ENCODE data around the gene ZDHHC11B. TPM values are rescaled to one million over a fixed set of nuclear protein-coding genes. Genes with fewer than 3 reads are reported as not detected.
"Not testable (repeated sequence)": the region's sequence is repeated elsewhere in the genome, so short reads cannot be mapped to it uniquely, and the experiment has no call there.

The ZDHHC11B gene
- total and polyA plus RNA-seq, 2 donors from 2014 or later, result 4.4 to 5.4 TPM

DNA sequence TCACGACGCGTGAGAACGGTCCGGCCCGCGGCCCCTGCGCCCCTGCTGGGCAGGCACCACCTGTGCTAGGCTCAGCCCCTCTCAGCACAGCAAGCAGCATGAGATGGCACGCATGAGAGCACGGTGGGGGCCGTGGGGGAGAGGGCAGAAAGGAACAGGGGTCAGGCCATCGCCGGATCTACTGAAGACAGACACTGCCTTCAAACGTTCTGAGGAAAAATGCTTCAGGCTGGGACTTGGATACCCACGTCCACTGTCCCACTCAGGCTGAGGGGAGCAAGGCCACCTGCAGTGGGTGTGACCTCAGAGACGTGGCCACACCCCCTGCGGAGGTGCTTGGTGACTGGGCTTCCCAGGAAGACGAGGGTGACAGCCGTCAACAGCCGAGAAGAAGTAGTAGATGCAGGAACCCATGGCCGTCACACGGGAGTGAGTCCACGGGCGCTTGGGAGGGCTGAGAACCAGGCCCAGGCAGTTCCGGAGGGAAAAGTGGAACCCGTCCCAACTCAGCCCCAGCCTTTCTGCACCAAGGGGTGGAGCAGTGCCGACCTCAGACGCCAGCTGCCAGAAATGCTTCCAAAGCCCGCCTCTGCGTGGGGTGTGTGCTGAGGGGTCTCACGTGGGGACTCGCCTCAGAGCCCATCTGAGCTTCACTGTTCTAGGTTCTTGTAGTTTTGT is 104.3 kb downstream of the ZDHHC11B start:
- not testable (repeated sequence) for H3K27ac ChIP-seq (ENCODE audit: low read depth in 2 of 2, low read length in 2 of 2); H3K4me3 ChIP-seq (ENCODE audit: low read length in 3 of 3); H3K36me3 ChIP-seq (ENCODE audit: control insufficient read depth in 2 of 3, insufficient read depth in 3 of 3, low read length in 3 of 3); H3K27me3 ChIP-seq (ENCODE audit: control insufficient read depth, insufficient read depth, low read length); H3K9me3 ChIP-seq (ENCODE audit: control insufficient read depth in 2 of 3, insufficient read depth in 1 of 3, low read length in 3 of 3); H3K9ac ChIP-seq (ENCODE audit: low read length in 3 of 3); H3K4me1 ChIP-seq (ENCODE audit: control insufficient read depth in 2 of 3, insufficient read depth in 2 of 3, low read depth in 1 of 3, low read length in 3 of 3); FAIRE-seq
- intact Hi-C loops (cut with DNase I), result loop anchor here (10.0 kb wide), 1 partner anchor 95 kb away; no protein-coding TSS in a partner anchor
- DNase-seq, result peak in 1 of 5 donors; percentile 34

DNA sequence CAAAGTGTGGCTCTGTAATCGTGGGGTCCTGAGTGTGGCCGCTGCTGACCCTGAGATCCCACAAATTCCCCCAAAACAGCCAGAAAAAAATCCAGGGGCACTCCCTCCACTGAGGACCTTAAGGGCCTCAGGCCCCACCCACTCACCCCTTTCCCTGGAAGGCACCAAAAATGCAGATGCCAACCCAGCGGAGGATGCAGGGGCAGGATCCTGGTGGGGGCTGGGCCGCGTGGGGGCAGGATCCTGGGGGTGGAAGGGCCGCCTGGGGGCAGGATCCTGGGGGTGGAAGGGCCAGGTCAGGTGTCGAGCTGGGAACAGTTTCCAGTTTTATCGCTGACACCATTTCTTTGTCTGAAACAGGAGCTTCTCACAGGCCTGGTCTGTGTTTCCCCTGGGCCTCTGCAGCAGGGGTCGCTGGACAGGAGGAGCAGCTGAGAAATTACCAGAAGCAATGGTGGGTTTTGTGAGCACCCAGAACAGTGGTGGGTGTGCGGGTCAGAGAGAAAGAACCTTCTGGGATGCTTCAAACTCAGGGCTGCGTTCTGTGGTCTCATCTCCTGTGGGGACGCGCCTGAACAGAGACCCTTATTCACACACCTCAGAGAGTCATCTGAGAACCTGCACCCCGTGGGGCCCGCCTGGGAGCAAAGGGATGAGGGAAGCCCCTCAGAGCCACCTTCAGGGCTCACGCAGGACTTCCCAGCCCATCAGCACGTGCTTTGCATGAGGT is 105.2 kb downstream of the ZDHHC11B start:
- H3K27me3 ChIP-seq (ENCODE audit: control insufficient read depth, insufficient read depth, low read length); H3K27ac ChIP-seq (ENCODE audit: low read depth in 2 of 2, low read length in 2 of 2); FAIRE-seq; H3K9ac ChIP-seq (ENCODE audit: low read length in 3 of 3); H3K4me3 ChIP-seq (ENCODE audit: low read length in 3 of 3); H3K9me3 ChIP-seq (ENCODE audit: control insufficient read depth in 2 of 3, insufficient read depth in 1 of 3, low read length in 3 of 3); H3K4me1 ChIP-seq (ENCODE audit: control insufficient read depth in 2 of 3, insufficient read depth in 2 of 3, low read depth in 1 of 3, low read length in 3 of 3); H3K36me3 ChIP-seq (ENCODE audit: control insufficient read depth in 2 of 3, insufficient read depth in 3 of 3, low read length in 3 of 3); intact Hi-C loops (cut with DNase I): not testable (repeated sequence)
- peak in 2 of 5 donors; percentile 37 to 44 for DNase-seq

DNA sequence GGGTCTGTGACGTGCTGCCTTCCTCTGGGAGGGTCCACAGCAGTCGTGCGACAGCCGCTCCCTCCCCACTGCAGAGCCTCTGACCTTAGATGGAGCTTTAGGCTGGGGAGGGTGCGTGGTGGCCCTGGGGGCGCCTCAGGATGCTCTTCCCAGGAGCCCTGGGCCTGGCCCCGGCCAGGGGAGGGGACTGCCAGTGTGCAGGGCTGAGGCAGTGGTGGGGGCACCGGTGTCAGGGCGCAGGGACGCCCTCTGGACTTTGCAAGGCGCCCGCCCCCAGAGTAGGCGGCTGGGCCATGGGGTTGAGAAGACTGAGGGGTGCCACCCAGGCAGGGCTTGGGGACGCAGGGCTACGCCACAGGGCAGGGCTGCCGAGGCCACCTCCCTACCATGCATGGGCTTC is 106.0 kb downstream of the ZDHHC11B start:
- DNase-seq, result peak in 2 of 5 donors; percentile 41 to 46
- H3K27ac ChIP-seq (ENCODE audit: low read depth in 2 of 2, low read length in 2 of 2); H3K9ac ChIP-seq (ENCODE audit: low read length in 3 of 3); H3K36me3 ChIP-seq (ENCODE audit: control insufficient read depth in 2 of 3, insufficient read depth in 3 of 3, low read length in 3 of 3); intact Hi-C loops (cut with DNase I); H3K27me3 ChIP-seq (ENCODE audit: control insufficient read depth, insufficient read depth, low read length); H3K4me1 ChIP-seq (ENCODE audit: control insufficient read depth in 2 of 3, insufficient read depth in 2 of 3, low read depth in 1 of 3, low read length in 3 of 3); FAIRE-seq; H3K4me3 ChIP-seq (ENCODE audit: low read length in 3 of 3); H3K9me3 ChIP-seq (ENCODE audit: control insufficient read depth in 2 of 3, insufficient read depth in 1 of 3, low read length in 3 of 3): not testable (repeated sequence)

DNA sequence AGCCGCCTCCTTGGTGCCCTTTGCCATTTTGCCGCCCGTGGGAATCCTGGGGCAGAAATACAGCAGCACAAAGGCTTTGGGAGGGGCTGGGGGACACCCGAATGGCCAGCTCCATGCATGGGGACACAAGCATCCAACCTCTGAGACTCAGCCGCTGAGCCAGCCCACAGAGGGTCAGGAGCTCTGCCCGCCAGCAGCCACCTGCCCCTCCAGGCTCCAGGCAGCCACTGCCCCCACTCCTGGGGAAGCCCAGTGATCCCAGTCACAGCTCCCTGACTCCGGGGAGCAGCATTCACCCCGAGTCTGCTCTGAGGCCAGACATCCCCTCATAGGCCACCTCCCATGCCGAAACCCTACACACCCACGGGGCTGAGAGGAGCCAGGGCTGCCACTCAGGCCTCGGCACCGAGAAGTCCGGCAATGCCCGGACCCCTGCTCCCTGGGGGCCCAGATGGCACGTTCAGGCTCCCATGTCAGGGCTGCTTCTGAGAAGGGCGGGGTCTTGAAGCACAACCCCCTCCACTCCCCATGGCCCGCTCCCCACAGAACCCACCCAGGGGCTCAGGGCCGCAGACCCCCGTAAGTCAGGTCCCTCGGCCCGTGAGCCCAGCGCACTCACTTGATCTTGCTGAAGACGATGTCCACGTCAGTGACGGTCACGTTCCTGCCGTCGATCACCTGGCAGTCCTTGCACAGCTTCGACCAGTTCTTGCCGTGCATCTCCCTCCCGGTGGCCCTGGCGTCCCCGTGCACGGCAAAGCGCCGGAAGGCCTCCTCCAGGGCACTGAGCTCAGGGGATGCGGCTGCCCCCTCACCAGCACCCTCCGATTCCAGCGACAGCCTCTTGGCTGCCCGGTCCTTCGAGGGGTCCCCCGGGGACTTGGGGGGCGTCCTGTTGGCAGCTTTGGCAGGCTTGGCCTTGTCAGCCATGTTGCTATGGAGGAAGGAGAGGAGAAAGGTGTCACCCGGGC is 107.1 kb downstream of the ZDHHC11B start:
- TF ChIP-seq, protein P1, sequence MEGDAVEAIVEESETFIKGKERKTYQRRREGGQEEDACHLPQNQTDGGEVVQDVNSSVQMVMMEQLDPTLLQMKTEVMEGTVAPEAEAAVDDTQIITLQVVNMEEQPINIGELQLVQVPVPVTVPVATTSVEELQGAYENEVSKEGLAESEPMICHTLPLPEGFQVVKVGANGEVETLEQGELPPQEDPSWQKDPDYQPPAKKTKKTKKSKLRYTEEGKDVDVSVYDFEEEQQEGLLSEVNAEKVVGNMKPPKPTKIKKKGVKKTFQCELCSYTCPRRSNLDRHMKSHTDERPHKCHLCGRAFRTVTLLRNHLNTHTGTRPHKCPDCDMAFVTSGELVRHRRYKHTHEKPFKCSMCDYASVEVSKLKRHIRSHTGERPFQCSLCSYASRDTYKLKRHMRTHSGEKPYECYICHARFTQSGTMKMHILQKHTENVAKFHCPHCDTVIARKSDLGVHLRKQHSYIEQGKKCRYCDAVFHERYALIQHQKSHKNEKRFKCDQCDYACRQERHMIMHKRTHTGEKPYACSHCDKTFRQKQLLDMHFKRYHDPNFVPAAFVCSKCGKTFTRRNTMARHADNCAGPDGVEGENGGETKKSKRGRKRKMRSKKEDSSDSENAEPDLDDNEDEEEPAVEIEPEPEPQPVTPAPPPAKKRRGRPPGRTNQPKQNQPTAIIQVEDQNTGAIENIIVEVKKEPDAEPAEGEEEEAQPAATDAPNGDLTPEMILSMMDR (IDR thresholded peaks at IDR 0.05; ENCODE audit: borderline replicate concordance, extremely low read depth, insufficient read depth), result no peak
- Histone ChIP-seq H3K36me3 (ENCODE audit: control insufficient read depth in 2 of 3, insufficient read depth in 3 of 3, low read length in 3 of 3) (no peaks in the 10 kb centered on the region), H3K4me1 (ENCODE audit: control insufficient read depth in 2 of 3, insufficient read depth in 2 of 3, low read depth in 1 of 3, low read length in 3 of 3) (peaks cover 0 to 10% (median 0%) of the 10 kb centered on the region in 3 donors), H3K9ac (ENCODE audit: low read length in 3 of 3) (no peak overlapping the region), H3K27me3 (ENCODE audit: control insufficient read depth, insufficient read depth, low read length) (no peaks in the 10 kb centered on the region), H3K4me3 (ENCODE audit: low read length in 3 of 3) (no peak overlapping the region), H3K9me3 (ENCODE audit: control insufficient read depth in 2 of 3, insufficient read depth in 1 of 3, low read length in 3 of 3) (no peaks in the 10 kb centered on the region), H3K27ac (ENCODE audit: low read depth in 2 of 2, low read length in 2 of 2) (no peak overlapping the region)
- intact Hi-C loops (cut with DNase I), result no loop called here
- FAIRE-seq (no peak), DNase-seq (peak in 2 of 5 donors; percentile 41 to 72)
